Vagina (tissue), 2 donors: ENCODE measurements around the gene CDCP1.

ENCODE experiments used
- POLR2A ChIP-seq, 2 donors: fragments of 450-650 bp; IDR thresholded peaks; one replicate each; pipeline ENCODE4 v1.6.1; 2017; ENCODE audit warnings: antibody characterized with exemption in 2 of 2, mild to moderate bottlenecking in 2 of 2, moderate library complexity in 2 of 2
- POLR2AphosphoS5 ChIP-seq, 2 donors: sonication (generic); formaldehyde crosslinking; IDR thresholded peaks; one replicate each; pipeline ENCODE4 v1.9.0; 2017; ENCODE audit warnings: antibody characterized with exemption in 2 of 2, mild to moderate bottlenecking in 2 of 2, low read depth in 1 of 2; ENCODE audit not compliant: insufficient read depth in 1 of 2
- TF ChIP-seq, protein P1 (sequence below), 3 experiments: fragments of 450-650 bp in 2 of 3; fragments of 200-600 bp in 1 of 3; sonication (generic) in 1 of 3; IDR thresholded peaks; one replicate each; pipeline ENCODE4 v1.5.1; 2017 to 2019; ENCODE audit warnings: antibody characterized with exemption in 3 of 3, mild to moderate bottlenecking in 2 of 3, moderate library complexity in 2 of 3

DNA sequence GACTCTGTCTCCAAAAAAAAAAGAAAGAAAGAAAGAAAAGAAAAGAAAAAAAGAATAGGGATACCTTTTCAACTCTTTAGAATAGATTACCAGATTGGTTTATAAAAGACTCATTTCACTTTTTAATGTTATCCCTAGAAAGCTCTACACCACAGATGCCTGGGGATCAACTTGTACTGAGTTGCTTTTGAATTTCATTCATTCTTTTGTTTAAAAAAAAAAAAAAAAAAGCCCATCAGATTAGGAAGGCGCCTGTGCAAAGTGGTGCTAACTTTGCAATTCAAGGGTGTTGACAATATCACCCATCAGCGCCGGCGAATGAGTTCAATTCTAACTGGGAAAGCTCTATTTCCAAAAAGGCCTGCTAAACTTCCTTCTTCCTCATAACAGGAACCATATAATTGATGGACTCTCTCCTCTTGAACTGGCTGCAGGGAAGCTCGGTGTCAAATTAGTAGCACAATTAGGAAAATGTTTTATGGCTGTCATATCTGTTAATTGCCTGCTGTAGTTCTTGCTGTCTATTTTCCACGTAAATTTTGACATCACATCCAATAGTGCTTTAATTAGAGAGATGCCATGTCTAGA, 48.8 kb downstream of the CDCP1 start:
- TF ChIP-seq POLR2A (IDR thresholded peaks at IDR 0.05) (no peak), POLR2AphosphoS5 (IDR thresholded peaks at IDR 0.05; ENCODE audit: insufficient read depth in 1 of 2, low read depth in 1 of 2) (no peak)
- TF ChIP-seq, protein P1, sequence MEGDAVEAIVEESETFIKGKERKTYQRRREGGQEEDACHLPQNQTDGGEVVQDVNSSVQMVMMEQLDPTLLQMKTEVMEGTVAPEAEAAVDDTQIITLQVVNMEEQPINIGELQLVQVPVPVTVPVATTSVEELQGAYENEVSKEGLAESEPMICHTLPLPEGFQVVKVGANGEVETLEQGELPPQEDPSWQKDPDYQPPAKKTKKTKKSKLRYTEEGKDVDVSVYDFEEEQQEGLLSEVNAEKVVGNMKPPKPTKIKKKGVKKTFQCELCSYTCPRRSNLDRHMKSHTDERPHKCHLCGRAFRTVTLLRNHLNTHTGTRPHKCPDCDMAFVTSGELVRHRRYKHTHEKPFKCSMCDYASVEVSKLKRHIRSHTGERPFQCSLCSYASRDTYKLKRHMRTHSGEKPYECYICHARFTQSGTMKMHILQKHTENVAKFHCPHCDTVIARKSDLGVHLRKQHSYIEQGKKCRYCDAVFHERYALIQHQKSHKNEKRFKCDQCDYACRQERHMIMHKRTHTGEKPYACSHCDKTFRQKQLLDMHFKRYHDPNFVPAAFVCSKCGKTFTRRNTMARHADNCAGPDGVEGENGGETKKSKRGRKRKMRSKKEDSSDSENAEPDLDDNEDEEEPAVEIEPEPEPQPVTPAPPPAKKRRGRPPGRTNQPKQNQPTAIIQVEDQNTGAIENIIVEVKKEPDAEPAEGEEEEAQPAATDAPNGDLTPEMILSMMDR (IDR thresholded peaks at IDR 0.05) = no peak
